RWPE2 (cell line): ENCODE data around the gene RSPRY1.
"Not testable (repeated sequence)": the region's sequence is repeated elsewhere in the genome, so short reads cannot be mapped to it uniquely, and the experiment has no call there.

ENCODE experiments used
- ATAC-seq: fragments of 200-7000 bp; cut with Tn5 transposase; 3 replicates; pipeline ENCODE4 v1.9.1; 2021; ENCODE audit warnings: low read depth
- DNase-seq: peaks from one replicate; pipeline ENCODE4 v3.0.0-alpha.2; 2020; ENCODE audit warnings: low spot score
- H3K27ac ChIP-seq: fragments of 450-650 bp; 2 replicates; pipeline ENCODE4 v1.5.1; 2017; ENCODE audit warnings: mild to moderate bottlenecking; ENCODE audit not compliant: poor library complexity, severe bottlenecking
- H3K27me3 ChIP-seq: fragments of 250-450 bp; sonication (Bioruptor Pico); 2 replicates; pipeline ENCODE4 v1.5.1; 2021; ENCODE audit warnings: mild to moderate bottlenecking, moderate library complexity; ENCODE audit not compliant: insufficient read depth, poor library complexity, severe bottlenecking
- H3K36me3 ChIP-seq: fragments of 250-450 bp; sonication (Bioruptor Pico); 2 replicates; pipeline ENCODE4 v1.5.1; 2020; ENCODE audit warnings: low read depth, mild to moderate bottlenecking, moderate library complexity
- H3K4me1 ChIP-seq: fragments of 250-450 bp; sonication (Bioruptor Pico); 2 replicates; pipeline ENCODE4 v1.5.1; 2021; ENCODE audit warnings: mild to moderate bottlenecking, moderate library complexity; ENCODE audit not compliant: insufficient read depth, poor library complexity, severe bottlenecking
- H3K4me3 ChIP-seq: fragments of 250-450 bp; sonication (Bioruptor Pico); 2 replicates; pipeline ENCODE4 v1.5.1; 2021; ENCODE audit warnings: mild to moderate bottlenecking, moderate library complexity; ENCODE audit not compliant: severe bottlenecking
- H3K9me3 ChIP-seq: fragments of 250-450 bp; sonication (Bioruptor Pico); 2 replicates; pipeline ENCODE4 v1.5.1; 2021; ENCODE audit warnings: mild to moderate bottlenecking, moderate library complexity; ENCODE audit not compliant: severe bottlenecking
- CTCF ChIP-seq: fragments of 450-650 bp; IDR thresholded peaks from one replicate; pipeline ENCODE4 v1.5.1; 2017; ENCODE audit warnings: mild to moderate bottlenecking, moderate library complexity; ENCODE audit not compliant: poor library complexity, severe bottlenecking

RSPRY1 gene

GRCh38 chr16:57196286-57196685 is 10.2 kb downstream of the RSPRY1 start:
- H3K36me3 ChIP-seq, result peaks cover 12% of the 10 kb centered on the region; the same call in 1 of the 2 replicates
- H3K9me3 ChIP-seq, result no peaks in the 10 kb centered on the region
- no peaks in the 10 kb centered on the region for H3K27me3 ChIP-seq
- peak overlapping the region; percentile 27 for H3K27ac ChIP-seq
- no peak for DNase-seq
- H3K4me1 ChIP-seq, result peaks cover 54% of the 10 kb centered on the region
- ATAC-seq, result no peak
- TF ChIP-seq CTCF, result no peak
- no peak overlapping the region for H3K4me3 ChIP-seq

GRCh38 chr16:57196753-57197152 is 10.6 kb downstream of the RSPRY1 start:
- DNase-seq, result no peak
- Histone ChIP-seq H3K9me3 (no peaks in the 10 kb centered on the region), H3K27me3 (no peaks in the 10 kb centered on the region), H3K27ac (peak overlapping the region; percentile 27), H3K4me1 (peaks cover 49% of the 10 kb centered on the region), H3K4me3 (no peak overlapping the region), H3K36me3 (peaks cover 11% of the 10 kb centered on the region; the same call in 1 of the 2 replicates)
- ATAC-seq, result no peak
- TF ChIP-seq CTCF, result no peak

- H3K4me1 ChIP-seq, result peaks cover 17% of the 10 kb centered on the region
- H3K9me3 ChIP-seq, H3K4me3 ChIP-seq, H3K27me3 ChIP-seq, H3K27ac ChIP-seq, ATAC-seq, DNase-seq: not testable (repeated sequence)
- peaks cover 27% of the 10 kb centered on the region for H3K36me3 ChIP-seq
These were observed 14.2 kb downstream of the RSPRY1 start for GRCh38 chr16:57200321-57200720.

DNA sequence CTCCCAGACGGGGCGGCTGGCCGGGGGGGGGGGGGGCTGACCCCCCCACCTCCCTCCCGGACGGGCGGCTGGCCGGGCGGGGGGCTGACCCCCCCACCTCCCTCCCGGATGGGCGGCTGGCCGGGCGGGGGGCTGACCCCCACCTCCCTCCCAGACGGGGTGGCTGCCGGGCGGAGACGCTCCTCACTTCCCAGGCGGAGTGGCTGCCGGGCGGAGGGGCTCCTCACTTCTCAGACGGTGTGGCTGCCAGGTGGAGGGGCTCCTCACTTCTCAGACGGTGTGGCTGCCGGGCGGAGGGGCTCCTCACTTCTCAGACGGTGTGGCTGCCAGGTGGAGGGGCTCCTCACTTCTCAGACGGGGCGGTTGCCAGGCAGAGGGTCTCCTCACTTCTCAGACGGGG is 14.8 kb downstream of the RSPRY1 start:
- Histone ChIP-seq H3K36me3 (peaks cover 33% of the 10 kb centered on the region), H3K4me1 (peaks cover 15% of the 10 kb centered on the region)
- H3K27ac ChIP-seq, ATAC-seq, H3K27me3 ChIP-seq, DNase-seq, H3K4me3 ChIP-seq, H3K9me3 ChIP-seq: not testable (repeated sequence)

- Histone ChIP-seq H3K27me3 (no peaks in the 10 kb centered on the region), H3K36me3 (peaks cover 42% of the 10 kb centered on the region), H3K27ac (no peak overlapping the region), H3K4me3 (no peak overlapping the region), H3K4me1 (peaks cover 2% of the 10 kb centered on the region), H3K9me3 (no peaks in the 10 kb centered on the region)
- no peak for TF ChIP-seq CTCF
- no peak for DNase-seq
- no peak for ATAC-seq
These were observed 16.2 kb downstream of the RSPRY1 start for GRCh38 chr16:57202095-57202886.

DNA sequence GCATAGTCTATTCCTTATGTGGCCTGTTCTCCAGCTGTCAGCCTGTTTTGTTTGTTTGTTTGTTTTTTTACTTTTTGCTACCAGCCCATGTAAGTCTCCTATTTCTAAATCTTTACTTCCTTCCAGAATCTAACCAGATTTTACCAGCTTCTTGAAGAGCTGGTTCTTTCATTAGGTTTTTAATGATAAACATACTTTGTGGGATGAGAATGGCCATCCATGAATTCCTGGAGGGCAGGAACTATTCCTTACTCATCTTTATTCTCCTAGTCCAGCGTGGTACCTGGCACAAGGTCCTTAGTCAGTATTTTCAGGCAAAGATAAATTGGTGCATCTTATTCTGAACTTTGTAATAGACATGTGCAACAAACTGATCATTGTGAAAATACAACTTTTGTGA is 17.3 kb downstream of the RSPRY1 start:
- no peak for ATAC-seq
- DNase-seq, result no peak
- no peaks in the 10 kb centered on the region for H3K4me1 ChIP-seq
- TF ChIP-seq CTCF, result no peak
- H3K27ac ChIP-seq, result no peak overlapping the region
- H3K27me3 ChIP-seq, result no peaks in the 10 kb centered on the region
- H3K9me3 ChIP-seq, result no peaks in the 10 kb centered on the region
- peaks cover 48% of the 10 kb centered on the region for H3K36me3 ChIP-seq
- H3K4me3 ChIP-seq, result no peak overlapping the region
